Measurements from ENCODE around the gene COL4A1. TPM values are rescaled to one million over a fixed set of nuclear protein-coding genes. Genes with fewer than 3 reads are reported as not detected.

COL4A1 gene
- polyA plus RNA-seq, 1 donor (not counting 4 experiments of a cell fraction or from before 2014, with no cell fraction given), result 22.3 TPM

DNA sequence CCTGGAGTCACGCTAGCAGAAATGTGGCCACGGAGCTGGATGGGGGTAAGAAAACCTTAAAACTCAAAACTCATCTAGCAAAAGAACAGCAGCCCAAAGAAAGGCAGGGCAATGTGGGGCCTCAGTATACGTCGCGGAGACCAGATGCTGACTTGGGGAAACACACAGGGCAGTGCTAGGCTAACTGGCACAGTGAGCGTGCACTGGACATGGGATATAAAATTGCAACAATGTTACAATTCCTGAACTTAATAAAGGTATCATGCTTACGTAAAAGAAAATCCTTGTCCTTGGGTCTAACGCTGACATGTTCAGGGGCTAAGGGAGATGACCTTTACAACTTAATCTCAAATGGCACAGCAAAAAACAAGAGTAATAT, 40.5 kb downstream of the COL4A1 start:
- no peaks in the 10 kb centered on the region for H4K20me1 ChIP-seq (ENCODE audit: control insufficient read depth, extremely low read depth, insufficient read depth, low read length)
- peaks cover 37% of the 10 kb centered on the region for H3K4me1 ChIP-seq (ENCODE audit: control insufficient read depth, extremely low read depth, insufficient read depth, low read length)
- H2AFZ ChIP-seq (ENCODE audit: control insufficient read depth, low read length), result peak overlapping the region; percentile 80
- H3K9ac ChIP-seq (ENCODE audit: control insufficient read depth, extremely low read depth, insufficient read depth, low read length), result peak overlapping the region; percentile 8
- peak overlapping the region in 2 of 3 experiments; percentile 21 to 50 for H3K4me3 ChIP-seq (ENCODE audit: control insufficient read depth in 2 of 3, extremely low read depth in 1 of 3, insufficient read depth in 2 of 3, low read depth in 1 of 3, low read length in 3 of 3)
- DNase-seq (ENCODE audit: low read depth, low spot score), result no peak
- no peaks in the 10 kb centered on the region for H3K27me3 ChIP-seq (ENCODE audit: control insufficient read depth, extremely low read depth, insufficient read depth, low read length)
- H3K27ac ChIP-seq (ENCODE audit: control insufficient read depth, insufficient read depth, low read length), result no peak overlapping the region
- H3K9me1 ChIP-seq (ENCODE audit: control insufficient read depth, extremely low read depth, insufficient read depth, low read length), result no peaks in the 10 kb centered on the region
- dilution Hi-C loops (cut with MboI; ENCODE audit: extremely low pct_ligation_motif_present, low sequenced_read_pairs), result no loop called here
- peak overlapping the region; percentile 72 for H3K4me2 ChIP-seq (ENCODE audit: control insufficient read depth, extremely low read depth, insufficient read depth, low read depth, low read length)
- H3K36me3 ChIP-seq (ENCODE audit: control insufficient read depth in 2 of 2, extremely low read depth in 1 of 2, insufficient read depth in 2 of 2, low read length in 2 of 2), result no peaks in the 10 kb centered on the region
- TF ChIP-seq, protein P1, sequence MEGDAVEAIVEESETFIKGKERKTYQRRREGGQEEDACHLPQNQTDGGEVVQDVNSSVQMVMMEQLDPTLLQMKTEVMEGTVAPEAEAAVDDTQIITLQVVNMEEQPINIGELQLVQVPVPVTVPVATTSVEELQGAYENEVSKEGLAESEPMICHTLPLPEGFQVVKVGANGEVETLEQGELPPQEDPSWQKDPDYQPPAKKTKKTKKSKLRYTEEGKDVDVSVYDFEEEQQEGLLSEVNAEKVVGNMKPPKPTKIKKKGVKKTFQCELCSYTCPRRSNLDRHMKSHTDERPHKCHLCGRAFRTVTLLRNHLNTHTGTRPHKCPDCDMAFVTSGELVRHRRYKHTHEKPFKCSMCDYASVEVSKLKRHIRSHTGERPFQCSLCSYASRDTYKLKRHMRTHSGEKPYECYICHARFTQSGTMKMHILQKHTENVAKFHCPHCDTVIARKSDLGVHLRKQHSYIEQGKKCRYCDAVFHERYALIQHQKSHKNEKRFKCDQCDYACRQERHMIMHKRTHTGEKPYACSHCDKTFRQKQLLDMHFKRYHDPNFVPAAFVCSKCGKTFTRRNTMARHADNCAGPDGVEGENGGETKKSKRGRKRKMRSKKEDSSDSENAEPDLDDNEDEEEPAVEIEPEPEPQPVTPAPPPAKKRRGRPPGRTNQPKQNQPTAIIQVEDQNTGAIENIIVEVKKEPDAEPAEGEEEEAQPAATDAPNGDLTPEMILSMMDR (optimal IDR thresholded peaks at IDR 0.05 in 1 of 3, IDR thresholded peaks at IDR 0.05 in 1 of 3, conservative IDR thresholded peaks at IDR 0.05 in 1 of 3; ENCODE audit: extremely low read depth in 1 of 3, insufficient read depth in 2 of 3, low read length in 3 of 3), result no peak
- TF ChIP-seq EZH2 (IDR thresholded peaks at IDR 0.05; ENCODE audit: low read length), result no peak
- FAIRE-seq, result peak; percentile 75
- peaks cover 28% of the 10 kb centered on the region for H3K79me2 ChIP-seq (ENCODE audit: control insufficient read depth, insufficient read depth, low read length)
- no peaks in the 10 kb centered on the region for H3K9me3 ChIP-seq (ENCODE audit: control insufficient read depth, low read depth, low read length)

DNA sequence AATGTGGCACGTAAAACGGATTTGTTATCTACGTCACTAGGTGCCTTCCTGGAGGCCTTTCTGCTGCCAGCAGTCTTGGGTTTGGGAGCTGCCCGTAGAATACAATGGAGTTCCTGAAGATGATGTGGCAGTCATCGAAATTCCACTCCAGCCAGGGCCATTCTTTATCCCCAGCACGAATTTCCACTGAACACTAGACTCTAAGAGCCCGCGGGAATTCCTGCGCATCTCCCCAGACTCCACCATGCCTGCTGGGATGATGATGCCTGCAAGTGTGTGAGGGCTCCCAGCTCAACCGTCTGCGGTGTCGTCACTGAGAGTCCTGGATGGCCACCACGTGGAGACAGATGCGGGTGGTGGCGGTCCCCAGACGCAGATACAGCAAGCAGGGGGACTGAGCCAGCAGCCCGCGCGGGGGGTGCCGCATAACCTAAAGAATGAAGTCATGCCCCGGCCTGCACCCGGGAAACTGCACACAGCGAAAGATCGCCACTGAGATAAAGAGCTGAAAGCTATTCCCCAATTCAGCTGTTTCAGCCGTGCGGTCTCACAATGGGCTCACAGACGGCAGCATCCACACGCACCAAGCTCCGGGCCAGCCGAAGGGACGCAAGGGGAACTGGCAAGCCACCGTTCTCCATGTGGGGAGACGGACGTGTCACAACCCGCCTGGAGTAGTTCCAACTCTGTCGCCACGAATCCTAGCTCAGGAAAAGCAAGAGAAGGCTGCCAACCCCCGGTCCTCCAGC, 41.1 kb downstream of the COL4A1 start:
- H3K27ac ChIP-seq (ENCODE audit: control insufficient read depth, insufficient read depth, low read length), result no peak overlapping the region
- no peak for DNase-seq (ENCODE audit: low read depth, low spot score)
- peaks cover 32% of the 10 kb centered on the region for H3K79me2 ChIP-seq (ENCODE audit: control insufficient read depth, insufficient read depth, low read length)

More for the DNA sequence above, 41.1 kb downstream of the COL4A1 start:
- Histone ChIP-seq H2AFZ (ENCODE audit: control insufficient read depth, low read length) (peak overlapping the region; percentile 80), H3K9me3 (ENCODE audit: control insufficient read depth, low read depth, low read length) (no peaks in the 10 kb centered on the region), H3K4me2 (ENCODE audit: control insufficient read depth, extremely low read depth, insufficient read depth, low read depth, low read length) (peak overlapping the region; percentile 72), H3K9me1 (ENCODE audit: control insufficient read depth, extremely low read depth, insufficient read depth, low read length) (no peaks in the 10 kb centered on the region), H3K4me1 (ENCODE audit: control insufficient read depth, extremely low read depth, insufficient read depth, low read length) (peaks cover 41% of the 10 kb centered on the region), H3K27me3 (ENCODE audit: control insufficient read depth, extremely low read depth, insufficient read depth, low read length) (no peaks in the 10 kb centered on the region), H3K36me3 (ENCODE audit: control insufficient read depth in 2 of 2, extremely low read depth in 1 of 2, insufficient read depth in 2 of 2, low read length in 2 of 2) (no peaks in the 10 kb centered on the region), H4K20me1 (ENCODE audit: control insufficient read depth, extremely low read depth, insufficient read depth, low read length) (no peaks in the 10 kb centered on the region), H3K9ac (ENCODE audit: control insufficient read depth, extremely low read depth, insufficient read depth, low read length) (peak overlapping the region; percentile 8), H3K4me3 (ENCODE audit: control insufficient read depth in 2 of 3, extremely low read depth in 1 of 3, insufficient read depth in 2 of 3, low read depth in 1 of 3, low read length in 3 of 3) (peak overlapping the region in 2 of 3 experiments; percentile 21 to 50)
- dilution Hi-C loops (cut with MboI; ENCODE audit: extremely low pct_ligation_motif_present, low sequenced_read_pairs), result no loop called here
- TF ChIP-seq, protein P1 (optimal IDR thresholded peaks at IDR 0.05 in 1 of 3, IDR thresholded peaks at IDR 0.05 in 1 of 3, conservative IDR thresholded peaks at IDR 0.05 in 1 of 3; ENCODE audit: extremely low read depth in 1 of 3, insufficient read depth in 2 of 3, low read length in 3 of 3), result no peak
- no peak for TF ChIP-seq EZH2 (IDR thresholded peaks at IDR 0.05; ENCODE audit: low read length)
- peak; percentile 66 for FAIRE-seq

Measured in keratinocyte (primary cell).